HG03442 (cell line): ENCODE results near the gene ZBTB17.
"Not testable (repeated sequence)": the region's sequence is repeated elsewhere in the genome, so short reads cannot be mapped to it uniquely, and the experiment has no call there.

ENCODE experiments used
- ATAC-seq: cut with Tn5 transposase; IDR thresholded peaks from one replicate; pipeline ENCODE4 v1.9.1; 2021; ENCODE audit warnings: mild to moderate bottlenecking, moderate library complexity; ENCODE audit not compliant: unreplicated experiment

The ZBTB17 gene

GRCh38 chr1:15937706-15938168 lies 38.2 kb downstream of the ZBTB17 start:
- ATAC-seq = no peak

GRCh38 chr1:15937146-15937545 lies 38.8 kb downstream of the ZBTB17 start:
- ATAC-seq = no peak

GRCh38 chr1:15936025-15936424 lies 39.9 kb downstream of the ZBTB17 start:
- ATAC-seq = no peak

- ATAC-seq = no peak
Observed at GRCh38 chr1:15935056-15935950, 40.6 kb downstream of the ZBTB17 start.

GRCh38 chr1:15934211-15935055 lies 41.5 kb downstream of the ZBTB17 start:
- ATAC-seq = no peak

DNA sequence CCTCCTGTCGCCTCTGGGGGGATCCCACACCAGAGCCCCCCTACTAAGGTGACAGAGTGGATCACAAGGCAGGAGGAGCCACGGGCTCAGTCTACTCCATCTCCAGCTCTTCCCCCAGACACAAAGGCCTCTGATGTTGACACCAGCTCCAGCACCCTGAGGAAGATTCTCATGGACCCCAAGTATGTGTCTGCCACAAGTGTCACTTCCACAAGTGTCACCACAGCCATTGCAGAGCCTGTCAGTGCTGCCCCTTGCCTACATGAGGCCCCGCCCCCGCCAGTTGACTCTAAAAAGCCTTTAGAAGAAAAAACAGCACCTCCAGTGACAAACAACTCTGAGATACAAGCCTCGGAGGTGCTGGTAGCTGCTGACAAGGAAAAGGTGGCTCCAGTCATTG lies 42.2 kb downstream of the ZBTB17 start:
- no peak for ATAC-seq

DNA sequence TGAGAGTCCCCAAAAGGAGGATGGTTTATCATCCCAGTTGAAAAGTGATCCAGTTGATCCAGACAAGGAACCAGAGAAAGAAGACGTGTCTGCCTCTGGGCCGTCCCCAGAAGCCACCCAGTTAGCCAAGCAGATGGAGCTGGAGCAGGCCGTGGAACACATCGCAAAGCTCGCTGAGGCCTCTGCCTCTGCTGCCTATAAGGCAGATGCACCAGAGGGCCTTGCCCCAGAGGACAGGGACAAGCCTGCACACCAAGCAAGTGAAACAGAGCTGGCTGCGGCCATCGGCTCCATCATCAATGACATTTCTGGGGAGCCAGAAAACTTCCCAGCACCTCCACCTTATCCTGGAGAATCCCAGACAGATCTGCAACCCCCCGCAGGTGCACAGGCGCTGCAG lies 43.3 kb downstream of the ZBTB17 start:
- no peak for ATAC-seq

DNA sequence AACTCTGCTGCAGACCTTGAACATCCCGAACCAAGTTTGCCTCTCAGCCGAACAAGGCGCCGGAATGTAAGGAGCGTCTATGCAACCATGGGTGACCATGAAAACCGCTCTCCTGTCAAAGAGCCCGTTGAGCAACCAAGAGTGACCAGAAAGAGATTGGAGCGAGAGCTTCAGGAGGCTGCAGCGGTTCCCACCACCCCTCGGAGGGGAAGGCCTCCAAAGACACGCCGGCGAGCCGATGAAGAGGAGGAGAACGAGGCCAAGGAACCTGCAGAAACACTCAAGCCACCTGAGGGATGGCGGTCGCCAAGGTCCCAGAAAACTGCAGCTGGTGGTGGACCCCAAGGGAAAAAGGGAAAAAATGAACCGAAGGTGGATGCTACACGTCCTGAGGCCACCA lies 44.0 kb downstream of the ZBTB17 start:
- ATAC-seq = no peak

DNA sequence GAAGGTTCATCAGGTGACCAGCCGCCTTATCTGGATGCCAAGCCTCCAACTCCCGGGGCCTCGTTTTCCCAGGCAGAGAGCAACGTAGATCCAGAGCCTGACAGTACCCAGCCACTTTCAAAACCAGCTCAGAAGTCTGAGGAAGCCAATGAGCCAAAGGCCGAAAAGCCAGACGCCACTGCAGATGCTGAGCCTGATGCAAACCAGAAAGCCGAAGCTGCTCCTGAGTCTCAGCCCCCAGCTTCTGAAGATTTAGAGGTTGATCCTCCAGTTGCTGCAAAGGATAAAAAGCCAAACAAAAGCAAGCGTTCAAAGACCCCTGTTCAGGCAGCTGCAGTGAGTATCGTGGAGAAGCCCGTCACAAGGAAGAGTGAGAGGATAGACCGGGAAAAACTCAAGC lies 44.5 kb downstream of the ZBTB17 start:
- no peak for ATAC-seq

DNA sequence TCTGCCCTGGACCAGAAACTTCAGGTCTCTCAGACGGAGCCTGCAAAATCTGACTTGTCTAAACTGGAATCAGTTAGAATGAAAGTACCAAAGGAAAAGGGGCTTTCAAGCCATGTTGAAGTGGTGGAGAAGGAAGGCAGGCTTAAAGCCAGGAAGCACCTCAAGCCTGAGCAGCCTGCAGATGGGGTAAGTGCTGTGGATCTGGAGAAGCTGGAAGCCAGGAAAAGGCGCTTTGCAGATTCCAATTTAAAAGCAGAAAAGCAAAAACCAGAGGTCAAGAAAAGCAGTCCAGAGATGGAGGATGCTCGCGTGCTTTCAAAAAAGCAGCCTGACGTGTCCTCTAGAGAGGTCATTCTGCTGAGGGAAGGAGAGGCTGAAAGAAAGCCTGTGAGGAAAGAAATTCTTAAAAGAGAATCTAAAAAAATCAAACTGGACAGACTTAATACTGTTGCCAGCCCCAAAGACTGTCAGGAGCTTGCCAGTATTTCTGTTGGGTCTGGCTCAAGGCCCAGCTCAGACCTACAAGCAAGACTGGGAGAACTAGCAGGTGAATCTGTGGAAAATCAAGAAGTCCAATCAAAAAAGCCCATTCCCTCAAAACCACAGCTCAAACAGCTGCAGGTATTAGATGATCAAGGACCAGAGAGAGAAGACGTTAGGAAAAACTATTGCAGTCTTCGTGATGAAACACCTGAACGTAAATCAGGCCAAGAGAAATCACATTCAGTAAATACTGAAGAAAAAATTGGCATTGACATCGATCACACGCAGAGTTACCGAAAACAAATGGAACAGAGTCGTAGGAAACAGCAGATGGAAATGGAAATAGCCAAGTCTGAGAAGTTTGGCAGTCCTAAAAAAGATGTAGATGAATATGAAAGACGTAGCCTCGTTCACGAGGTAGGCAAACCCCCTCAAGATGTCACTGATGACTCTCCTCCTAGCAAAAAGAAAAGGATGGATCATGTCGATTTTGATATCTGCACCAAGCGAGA lies 46.6 kb downstream of the ZBTB17 start:
- ATAC-seq = no peak

DNA sequence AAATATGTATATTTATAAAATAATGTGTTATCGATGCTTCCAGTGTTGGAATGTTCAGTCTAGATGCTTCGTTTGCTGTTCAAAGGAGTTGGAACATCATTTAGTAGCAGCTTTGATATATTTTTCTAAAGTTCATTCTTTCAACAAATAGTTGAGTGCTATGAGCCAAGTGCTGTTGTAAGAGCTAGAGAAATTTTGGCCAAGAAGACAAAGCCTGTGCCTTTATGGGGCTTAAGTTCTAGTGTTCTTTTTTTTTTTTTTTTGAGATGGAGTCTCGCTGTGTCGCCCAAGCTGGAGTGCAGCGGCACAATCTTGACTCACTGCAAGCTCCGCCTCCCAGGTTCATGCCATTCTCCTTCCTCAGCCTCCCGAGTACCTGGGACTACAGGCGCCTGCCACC lies 49.5 kb downstream of the ZBTB17 start:
- not testable (repeated sequence) for ATAC-seq

DNA sequence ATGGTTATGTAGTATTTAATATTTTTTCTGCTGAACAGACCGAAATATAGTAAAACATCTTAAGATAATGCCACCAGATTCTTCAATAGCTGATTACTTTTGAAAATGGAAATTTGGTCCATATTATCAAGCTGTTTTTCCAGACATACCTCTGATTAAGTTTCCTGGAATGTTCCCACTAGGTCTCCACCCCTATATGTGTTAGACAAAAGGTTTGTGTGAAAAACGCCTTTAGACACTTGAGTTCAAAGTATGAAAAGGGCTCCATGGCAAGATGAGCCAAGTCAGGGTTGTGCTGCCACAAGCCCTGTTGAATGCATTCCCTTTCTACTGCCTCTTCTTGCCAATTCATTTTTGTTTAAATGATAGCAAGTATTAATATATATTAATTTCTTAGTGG lies 52.7 kb downstream of the ZBTB17 start:
- no peak for ATAC-seq

DNA sequence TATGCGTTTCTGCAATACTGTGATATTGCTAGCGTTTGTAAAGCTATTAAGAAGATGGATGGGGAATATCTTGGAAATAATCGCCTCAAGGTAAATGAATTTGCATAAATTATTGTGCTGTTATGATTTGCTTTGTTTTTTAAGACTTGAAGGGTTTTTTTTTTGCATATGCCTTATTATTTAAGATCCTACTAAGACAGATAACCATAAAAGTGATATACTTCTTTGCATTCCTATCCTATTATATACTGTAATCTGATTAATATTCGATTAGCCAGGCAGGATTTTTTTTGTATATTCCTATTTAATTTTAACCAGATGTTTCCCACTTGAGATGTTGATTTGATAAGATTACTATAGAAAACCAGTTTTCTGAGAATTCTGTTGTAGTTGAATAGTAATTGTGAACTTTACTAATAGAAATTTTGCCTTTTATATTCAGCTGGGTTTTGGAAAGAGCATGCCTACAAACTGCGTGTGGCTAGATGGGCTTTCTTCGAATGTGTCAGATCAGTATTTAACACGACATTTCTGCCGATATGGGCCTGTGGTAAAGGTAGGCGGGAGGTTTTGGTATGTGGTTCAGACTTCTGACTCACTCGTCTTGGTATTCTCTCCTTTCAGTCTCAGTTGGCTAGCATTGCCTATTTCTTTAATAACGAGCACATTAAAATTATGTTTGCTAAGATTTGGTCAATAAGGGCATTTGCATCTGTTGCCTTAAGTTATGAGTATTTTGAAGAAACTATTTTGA lies 56.8 kb downstream of the ZBTB17 start:
- peak; percentile 79 for ATAC-seq

GRCh38 chr1:15916916-15917315 lies 59.0 kb downstream of the ZBTB17 start:
- ATAC-seq = no peak

DNA sequence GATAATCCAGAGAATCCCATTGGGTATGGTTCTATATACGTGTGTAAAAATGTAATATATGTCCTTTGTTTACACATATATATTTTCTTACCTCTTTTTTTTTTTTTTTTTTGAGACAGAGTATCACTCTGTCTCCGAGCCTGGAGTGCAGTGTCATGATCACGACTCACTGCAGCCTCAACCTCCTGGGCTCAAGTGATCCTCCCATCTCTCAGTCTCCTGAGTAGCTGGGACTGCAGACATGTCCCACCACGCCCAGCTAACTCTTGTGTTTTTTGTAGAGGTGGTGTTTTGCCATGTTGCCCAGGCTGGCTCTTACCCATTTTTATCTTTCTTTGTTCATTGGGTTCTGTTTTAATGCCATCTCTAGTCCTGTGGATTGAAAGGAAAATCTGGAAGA lies 59.5 kb downstream of the ZBTB17 start:
- no peak for ATAC-seq

DNA sequence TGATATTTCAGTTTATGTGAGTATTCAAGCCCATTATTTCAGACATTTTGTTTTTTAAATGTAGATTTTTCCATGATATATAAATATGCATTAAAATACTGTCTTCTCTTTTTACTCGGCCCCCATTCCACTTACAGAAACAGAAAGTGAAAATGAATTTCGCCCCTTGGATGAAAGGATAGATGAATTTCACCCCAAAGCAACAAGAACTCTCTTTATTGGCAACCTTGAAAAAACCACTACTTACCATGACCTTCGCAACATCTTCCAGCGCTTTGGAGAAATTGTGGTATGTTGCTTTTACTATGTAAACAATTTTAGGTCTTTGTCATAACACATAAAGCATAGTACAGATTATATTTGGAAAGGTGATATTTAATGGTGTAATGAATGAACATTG lies 59.9 kb downstream of the ZBTB17 start:
- no peak for ATAC-seq

- ATAC-seq = not testable (repeated sequence)
Observed at GRCh38 chr1:15913607-15914006, 62.3 kb downstream of the ZBTB17 start.

DNA sequence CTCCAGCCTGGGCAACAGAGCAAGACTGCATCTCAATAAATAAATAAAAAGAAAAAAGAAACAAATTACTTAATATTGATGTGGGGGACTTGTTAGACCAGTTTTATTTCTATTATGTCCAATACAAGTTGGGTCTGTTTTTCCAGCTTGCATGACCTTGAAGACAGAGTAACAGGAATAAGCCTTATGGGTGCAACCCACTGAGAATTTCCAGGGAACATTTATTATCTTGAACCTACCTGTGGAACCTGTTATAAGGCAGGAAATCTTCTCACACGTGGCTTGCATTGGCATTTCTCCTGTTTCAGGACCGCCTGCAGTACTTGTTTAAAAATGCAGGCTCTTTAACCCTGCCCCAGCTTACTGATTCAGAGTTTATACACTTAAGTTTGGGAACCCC lies 64.0 kb downstream of the ZBTB17 start:
- no peak for ATAC-seq

GRCh38 chr1:15911141-15911540 lies 64.8 kb downstream of the ZBTB17 start:
- no peak for ATAC-seq

DNA sequence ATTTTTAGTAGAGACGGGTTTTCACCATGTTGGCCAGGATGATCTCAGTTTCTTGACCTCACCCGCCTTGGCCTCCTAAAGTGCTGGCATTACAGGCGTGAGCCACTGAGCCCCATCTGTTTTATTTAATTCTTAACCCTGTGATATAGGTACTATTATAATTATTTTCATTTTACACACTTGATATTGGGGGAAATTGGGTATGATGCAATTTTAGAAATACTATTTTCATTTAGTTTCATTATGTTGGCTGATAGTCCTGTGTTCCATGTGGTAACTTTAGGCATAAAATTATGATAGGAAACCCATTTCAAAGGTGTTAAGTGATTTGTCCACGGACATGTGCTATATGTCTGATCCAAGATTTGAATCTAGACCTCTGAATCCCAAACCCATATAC lies 67.3 kb downstream of the ZBTB17 start:
- ATAC-seq = no peak
